ENCODE measurements around the gene PBX2.
"Not testable (repeated sequence)": the region's sequence is repeated elsewhere in the genome, so short reads cannot be mapped to it uniquely, and the experiment has no call there.

The PBX2 gene

DNA sequence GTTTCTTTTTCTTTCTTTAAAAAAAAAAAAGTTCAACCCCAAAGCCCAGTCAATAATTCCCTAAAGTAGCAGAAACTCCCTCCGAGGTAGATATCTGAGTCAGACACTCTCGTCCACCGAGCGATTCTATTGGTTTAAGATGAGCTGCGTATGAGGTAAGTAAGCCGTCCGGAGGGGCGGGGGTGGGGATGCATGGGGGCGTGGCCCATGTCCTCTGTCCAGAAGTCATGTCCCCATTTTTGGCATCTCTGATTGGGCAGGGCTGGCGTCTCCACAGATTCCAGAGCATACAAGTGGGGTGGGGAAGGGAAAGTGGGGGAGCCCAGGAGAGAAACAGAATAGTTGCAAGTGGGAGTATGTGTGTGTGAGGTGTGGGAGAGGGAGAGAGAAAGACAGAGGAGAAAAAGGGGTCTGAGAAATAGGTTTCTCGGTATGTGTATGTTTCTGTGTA lies 4.3 kb downstream of the PBX2 start:
- not testable (repeated sequence) for DNase-seq

- no peak for DNase-seq
These were observed 5.8 kb downstream of the PBX2 start, which contains the start of gene AGER for GRCh38 chr6:32184084-32184640. Gene AGER (minus strand): TSS chr6:32184253. CDS start chr6:32184222, 31 bp downstream.

DNA sequence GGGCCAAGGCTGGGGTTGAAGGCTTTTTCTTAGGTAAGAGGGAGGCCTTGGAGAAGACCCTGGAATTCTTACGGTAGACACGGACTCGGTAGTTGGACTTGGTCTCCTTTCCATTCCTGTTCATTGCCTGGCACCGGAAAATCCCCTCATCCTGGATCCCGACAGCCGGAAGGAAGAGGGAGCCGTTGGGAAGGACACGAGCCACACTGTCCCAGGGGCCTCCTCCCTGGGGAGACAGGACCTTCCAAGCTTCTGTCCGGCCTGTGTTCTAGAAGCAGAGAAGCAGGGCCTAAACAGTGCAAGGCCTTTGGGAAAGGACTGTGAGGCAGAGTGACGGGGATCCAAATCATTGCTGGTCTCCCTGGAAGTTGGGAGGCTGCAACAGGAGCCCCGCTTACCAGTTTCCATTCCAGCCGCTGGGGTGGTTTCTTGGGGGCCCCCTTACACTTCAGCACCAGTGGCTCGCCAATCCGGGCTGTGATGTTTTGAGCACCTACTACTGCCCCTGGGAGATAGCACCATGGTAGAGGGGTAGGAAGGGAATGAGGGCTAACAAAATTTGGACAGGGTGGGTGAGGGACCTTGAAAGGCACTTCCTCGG lies 6.4 kb downstream of the PBX2 start:
- DNase-seq = no peak

DNA sequence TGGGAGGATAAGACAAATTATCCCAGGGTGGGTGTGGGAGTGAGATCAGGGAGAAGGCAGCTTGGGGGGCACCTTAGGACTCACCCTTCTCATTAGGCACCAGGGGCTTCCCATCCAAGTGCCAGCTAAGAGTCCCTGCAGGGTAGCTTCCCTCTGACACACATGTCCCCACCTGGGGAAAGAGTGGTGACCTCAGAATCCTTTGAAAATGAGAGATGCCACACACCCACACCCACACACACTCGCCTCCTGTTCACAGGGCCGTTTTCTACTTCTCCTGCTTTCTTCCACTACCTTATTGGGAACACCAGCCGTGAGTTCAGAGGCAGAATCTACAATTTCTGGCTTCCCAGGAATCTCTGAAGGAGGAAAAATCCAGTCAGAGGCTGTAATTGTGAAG lies 7.0 kb downstream of the PBX2 start:
- no peak for DNase-seq

DNA sequence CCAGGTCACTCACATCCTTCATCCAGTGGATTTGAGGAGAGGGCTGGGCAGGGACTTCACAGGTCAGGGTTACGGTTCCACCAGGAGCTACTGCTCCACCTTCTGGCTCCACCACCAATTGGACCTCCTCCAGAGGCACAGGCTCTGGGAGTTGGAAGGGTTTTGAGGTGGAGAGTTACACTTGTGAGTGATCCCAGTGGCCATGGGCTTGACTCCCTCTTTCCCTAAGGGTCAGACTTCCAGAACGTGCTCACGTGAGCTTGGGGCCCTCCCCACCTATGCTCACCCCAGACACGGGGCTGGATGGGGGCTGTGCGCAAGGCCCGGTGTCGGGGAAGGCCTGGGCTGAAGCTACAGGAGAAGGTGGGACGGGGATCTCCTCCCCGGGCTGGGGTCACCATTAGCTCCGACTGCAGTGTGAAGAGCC lies 7.4 kb downstream of the PBX2 start:
- DNase-seq = no peak

DNA sequence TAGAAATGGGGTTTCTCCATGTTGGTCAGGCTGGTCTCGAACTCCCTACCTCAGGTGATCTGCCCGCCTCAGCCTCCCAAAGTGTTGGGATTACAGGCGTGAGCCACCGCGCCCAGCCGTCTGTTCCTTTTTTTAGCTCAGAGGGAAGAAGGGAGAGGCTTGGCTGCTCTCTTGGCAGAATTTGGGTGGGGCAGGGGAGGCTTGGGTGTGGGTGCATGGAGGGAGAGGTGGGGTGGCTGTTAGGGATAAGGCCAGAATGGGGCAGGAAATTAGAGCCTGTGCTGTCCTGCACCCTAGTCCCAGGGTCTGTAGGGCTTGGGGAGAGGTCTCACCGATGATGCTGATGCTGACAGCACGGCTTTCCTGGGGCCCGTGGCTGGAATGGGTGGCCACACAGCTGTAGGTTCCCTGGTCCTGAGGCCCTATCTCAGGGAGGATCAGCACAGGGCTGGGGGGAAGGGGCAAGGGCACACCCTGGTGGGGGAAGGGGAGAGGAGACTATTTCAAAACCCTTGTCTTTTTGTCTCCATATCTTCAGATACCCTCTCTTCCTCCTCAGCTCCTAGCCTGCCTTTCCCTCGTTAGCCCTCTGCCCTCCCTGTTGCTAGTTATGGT lies 8.0 kb downstream of the PBX2 start:
- no peak for DNase-seq

GRCh38 chr6:32181148-32181702 lies 8.8 kb downstream of the PBX2 start:
- no peak for DNase-seq

DNA sequence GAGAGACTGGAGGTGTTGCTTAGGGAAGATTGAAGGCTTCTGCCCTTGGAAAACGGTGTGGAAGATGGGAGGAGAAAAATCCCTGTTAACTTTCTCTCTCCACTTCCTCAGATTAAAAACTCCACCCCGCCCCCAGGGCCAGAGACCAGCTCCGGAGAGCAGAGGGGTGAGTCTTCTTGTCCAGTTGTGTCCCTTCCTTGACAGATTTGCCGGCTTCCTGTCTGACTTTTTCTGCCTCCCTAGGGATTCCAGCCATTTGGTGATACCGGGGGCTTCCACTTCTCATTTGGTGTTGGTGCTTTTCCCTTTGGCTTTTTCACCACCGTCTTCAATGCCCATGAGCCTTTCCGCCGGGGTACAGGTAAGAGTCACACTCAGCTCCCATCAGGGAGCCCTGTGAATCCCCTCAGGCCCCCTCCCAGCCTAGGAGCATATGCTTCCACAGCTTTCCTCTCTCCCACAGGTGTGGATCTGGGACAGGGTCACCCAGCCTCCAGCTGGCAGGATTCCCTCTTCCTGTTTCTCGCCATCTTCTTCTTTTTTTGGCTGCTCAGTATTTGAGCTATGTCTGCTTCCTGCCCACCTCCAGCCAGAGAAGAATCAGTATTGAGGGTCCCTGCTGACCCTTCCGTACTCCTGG lies 10.1 kb downstream of the PBX2 start:
- DNase-seq = no peak

GRCh38 chr6:32178547-32179440 lies 11.2 kb downstream of the PBX2 start:
- no peak for DNase-seq

DNA sequence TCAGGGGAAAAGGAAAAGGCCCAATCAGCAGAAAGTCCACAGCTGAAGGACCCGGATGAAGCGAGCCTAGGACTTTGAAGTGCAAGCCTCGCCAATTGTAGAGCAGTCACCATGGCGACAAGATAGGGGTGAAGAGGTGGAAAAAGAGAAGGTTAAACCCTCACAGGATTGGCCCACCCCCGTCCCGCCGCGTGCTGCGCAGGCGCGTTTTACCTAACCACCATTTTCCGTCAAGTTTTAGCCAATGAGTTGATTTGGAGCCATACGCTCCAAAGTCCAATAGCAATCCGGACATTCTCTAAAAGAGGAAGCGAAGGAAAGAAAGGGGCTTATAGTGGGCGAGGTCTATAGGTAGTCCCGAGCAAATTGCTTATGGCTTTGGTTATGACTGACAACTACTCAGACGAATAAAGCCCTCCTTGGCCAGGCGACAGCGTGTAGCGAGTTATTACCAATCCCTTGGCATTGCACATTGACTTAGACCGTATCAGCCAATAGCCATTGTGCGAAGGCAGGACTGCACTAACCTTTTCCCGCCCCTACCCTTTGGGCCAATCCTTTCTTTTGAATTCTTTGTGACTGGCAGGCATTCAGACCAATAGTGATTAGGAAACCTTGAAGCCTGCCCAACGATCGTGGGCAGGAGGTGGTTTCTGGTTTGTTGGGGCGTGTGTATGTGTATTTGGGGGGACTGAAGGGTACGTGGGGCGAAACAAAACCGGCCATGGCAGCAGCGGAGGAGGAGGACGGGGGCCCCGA lies 12.0 kb downstream of the PBX2 start, which contains the start of gene RNF5:
Gene RNF5, plus strand, starts transcription at position 618 of the 759 bp plus-strand sequence. Its CDS starts 107 bp downstream, at position 725.
- DNase-seq = peak; percentile 100

- peak; percentile 72 for DNase-seq
These were observed 12.7 kb downstream of the PBX2 start for GRCh38 chr6:32177183-32177787.

DNA sequence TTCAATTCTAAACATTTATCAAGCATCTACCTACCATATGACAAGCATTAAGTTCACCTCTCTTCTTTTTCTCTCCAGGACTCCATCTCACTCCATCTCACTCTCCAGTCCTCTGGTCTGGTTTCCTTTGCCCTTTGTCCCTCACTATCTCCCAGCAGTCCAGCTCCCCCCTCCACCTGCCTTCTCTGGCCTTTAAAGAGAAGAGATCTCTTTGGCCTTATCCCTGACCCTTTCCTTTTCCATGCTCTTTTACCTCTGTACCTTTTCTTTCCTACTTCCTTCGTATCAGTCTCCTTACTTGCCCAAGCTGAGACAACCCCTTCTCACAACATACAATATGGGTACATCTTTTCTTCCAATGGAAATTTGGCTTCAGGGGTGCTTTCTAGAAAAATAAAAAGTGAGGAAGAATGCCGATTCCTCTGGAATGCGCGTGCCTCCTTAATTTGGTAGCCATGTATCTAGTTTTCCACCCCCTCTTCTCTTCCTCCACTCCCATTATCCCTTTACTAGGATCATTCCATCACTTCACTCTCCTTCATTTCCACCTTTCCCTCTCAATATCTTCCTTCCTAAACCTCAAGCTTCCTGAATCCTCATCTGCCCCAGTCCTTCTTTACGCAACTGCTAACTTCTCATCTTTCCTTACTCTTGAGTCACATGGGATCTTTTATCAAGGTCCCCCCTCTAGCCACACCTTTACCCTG lies 13.4 kb downstream of the PBX2 start:
- peak; percentile 43 for DNase-seq

GRCh38 chr6:32175711-32176475 lies 14.1 kb downstream of the PBX2 start, which contains the start of gene AGPAT1:
Gene AGPAT1 (minus strand): TSS chr6:32176084. CDS start chr6:32171496, 4,588 bp downstream.
- peak; percentile 86 for DNase-seq

- DNase-seq = no peak
These were observed 14.7 kb downstream of the PBX2 start for GRCh38 chr6:32175322-32175710.

GRCh38 chr6:32174416-32174815 lies 15.6 kb downstream of the PBX2 start:
- DNase-seq = no peak

DNA sequence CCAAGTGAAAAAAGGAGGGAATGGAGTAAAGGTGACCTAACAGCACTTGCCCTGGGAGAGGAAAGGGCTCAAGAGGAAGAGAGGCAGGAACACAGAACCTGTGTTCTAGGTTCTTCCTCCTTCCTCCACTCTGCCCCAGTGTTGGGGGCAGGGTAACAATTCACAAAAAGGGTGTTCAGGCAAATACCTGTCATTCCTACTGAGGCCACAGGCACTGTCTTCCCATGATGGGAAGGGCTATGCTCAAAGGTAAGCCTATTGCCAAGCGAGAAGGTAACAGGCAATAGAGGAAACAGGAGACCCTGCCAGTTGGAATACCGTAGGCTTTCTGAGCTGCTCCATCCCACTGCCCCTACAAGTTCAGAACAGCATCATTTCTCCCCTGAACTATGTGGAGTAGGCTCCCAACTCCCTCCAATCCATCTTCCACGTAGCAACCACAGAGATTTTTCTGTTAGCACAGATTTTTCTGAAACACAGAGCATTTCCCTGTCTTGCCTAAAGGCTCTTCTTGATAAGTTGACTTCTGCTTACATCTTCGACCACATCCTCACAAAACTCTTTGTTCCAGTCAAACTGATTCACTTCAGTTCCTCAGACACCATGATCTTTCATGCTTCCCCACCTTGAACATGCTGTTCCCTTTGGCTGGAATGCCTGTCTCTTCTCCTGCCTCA lies 16.8 kb downstream of the PBX2 start:
- no peak for DNase-seq

GRCh38 chr6:32171234-32171633 lies 18.8 kb downstream of the PBX2 start:
- no peak for DNase-seq

DNA sequence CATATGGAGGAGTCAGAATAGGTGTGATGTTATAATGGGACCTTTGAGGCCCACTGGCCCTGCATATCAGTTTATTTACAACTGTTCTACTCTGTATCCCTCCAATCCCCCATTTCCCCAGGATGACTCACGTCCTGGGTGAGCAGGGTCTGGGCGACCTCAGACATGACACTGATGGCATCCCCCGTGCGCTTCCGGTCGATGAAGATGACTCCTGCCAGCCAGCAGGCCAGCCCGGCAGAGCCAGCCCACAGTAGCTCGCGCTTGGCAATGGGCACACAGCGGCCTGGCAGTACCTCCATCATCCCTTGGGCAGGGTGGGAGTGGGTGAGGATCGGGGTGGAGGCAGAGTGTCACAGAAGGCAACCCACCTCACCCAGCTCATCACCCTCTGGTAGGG lies 19.7 kb downstream of the PBX2 start:
- no peak for DNase-seq
